Smooth muscle cell (in vitro differentiated cells): Measurements from ENCODE around the gene SUPT5H. TPM values are rescaled to one million over a fixed set of nuclear protein-coding genes. Genes with fewer than 3 reads are reported as not detected.

Source experiments
- DNase-seq: peaks from one replicate; lab custom pipeline; 2025; ENCODE audit not compliant: unreplicated experiment; lab: John Stamatoyannopoulos, UW
- H2AFZ ChIP-seq: fragments of 200-600 bp; sonication (generic); 2 replicates; pipeline ENCODE4 v1.6.0; 2016; ENCODE audit warnings: antibody characterized with exemption, low read depth, mild to moderate bottlenecking
- H3F3A ChIP-seq: fragments of 200-600 bp; sonication (generic); 2 replicates; pipeline ENCODE4 v1.6.0; 2017; ENCODE audit warnings: antibody characterized with exemption, low read depth
- H3K27ac ChIP-seq: fragments of 200-600 bp; sonication (generic); 2 replicates; pipeline ENCODE4 v1.5.1; 2016; ENCODE audit warnings: low read depth, mild to moderate bottlenecking
- H3K27me3 ChIP-seq: fragments of 200-600 bp; sonication (generic); 2 replicates; pipeline ENCODE4 v1.6.1; 2016; ENCODE audit warnings: low read depth, mild to moderate bottlenecking
- H3K36me3 ChIP-seq: fragments of 200-600 bp; sonication (generic); 2 replicates; pipeline ENCODE4 v1.5.1; 2016; ENCODE audit warnings: low read depth
- H3K4me1 ChIP-seq: fragments of 200-600 bp; sonication (generic); 2 replicates; pipeline ENCODE4 v1.5.1; 2016; ENCODE audit warnings: low read depth
- H3K4me2 ChIP-seq: fragments of 200-600 bp; sonication (generic); 2 replicates; pipeline ENCODE4 v1.6.0; 2016; ENCODE audit warnings: mild to moderate bottlenecking
- H3K4me3 ChIP-seq: fragments of 200-600 bp; sonication (generic); 2 replicates; pipeline ENCODE4 v1.5.1; 2016; ENCODE audit warnings: mild to moderate bottlenecking
- H3K79me2 ChIP-seq: fragments of 200-600 bp; sonication (generic); 2 replicates; pipeline ENCODE4 v1.6.0; 2016; ENCODE audit warnings: low read depth, mild to moderate bottlenecking
- H3K9ac ChIP-seq: fragments of 200-600 bp; sonication (generic); 2 replicates; pipeline ENCODE4 v1.6.0; 2016; ENCODE audit warnings: low read depth
- H3K9me3 ChIP-seq: fragments of 200-600 bp; sonication (generic); replicated peaks from 2 replicates; pipeline ENCODE4 v1.5.1; 2016; ENCODE audit warnings: low read depth
- H4K20me1 ChIP-seq: fragments of 200-600 bp; sonication (generic); 2 replicates; pipeline ENCODE4 v1.6.0; 2016; ENCODE audit warnings: low read depth
- WGBS: methylation state at CpG from one replicate; pipeline ENCODE4 v1.1.7; 2016; ENCODE audit warnings: low lambda C conversion rate; 5-methylcytosine and 5-hydroxymethylcytosine counted together
- polyA plus RNA-seq: library from polyadenylated mRNA; unstranded; fragments of >200 nt; fragmentation: Nextera tagmentation; extraction: Ambion mirVana; gene quantifications from 2 replicates; pipeline ENCODE4 v1.2.1, GENCODE V29; 2016
- total RNA-seq: library from RNA; depleted of rRNA; stranded (reverse); fragments of >200 nt; gene quantifications from 2 replicates; pipeline ENCODE4 v1.2.3, GENCODE V29; 2014
- TF ChIP-seq, protein P1 (sequence below): fragments of 200-600 bp; sonication (generic); IDR thresholded peaks from 2 replicates; pipeline ENCODE4 v1.5.1; 2017; ENCODE audit warnings: borderline replicate concordance, mild to moderate bottlenecking, antibody characterized with exemption; ENCODE audit not compliant: insufficient read depth, poor library complexity, severe bottlenecking

Gene SUPT5H
- total and polyA plus RNA-seq, 2 experiments from 2014 or later = 44.9 to 134 TPM

DNA sequence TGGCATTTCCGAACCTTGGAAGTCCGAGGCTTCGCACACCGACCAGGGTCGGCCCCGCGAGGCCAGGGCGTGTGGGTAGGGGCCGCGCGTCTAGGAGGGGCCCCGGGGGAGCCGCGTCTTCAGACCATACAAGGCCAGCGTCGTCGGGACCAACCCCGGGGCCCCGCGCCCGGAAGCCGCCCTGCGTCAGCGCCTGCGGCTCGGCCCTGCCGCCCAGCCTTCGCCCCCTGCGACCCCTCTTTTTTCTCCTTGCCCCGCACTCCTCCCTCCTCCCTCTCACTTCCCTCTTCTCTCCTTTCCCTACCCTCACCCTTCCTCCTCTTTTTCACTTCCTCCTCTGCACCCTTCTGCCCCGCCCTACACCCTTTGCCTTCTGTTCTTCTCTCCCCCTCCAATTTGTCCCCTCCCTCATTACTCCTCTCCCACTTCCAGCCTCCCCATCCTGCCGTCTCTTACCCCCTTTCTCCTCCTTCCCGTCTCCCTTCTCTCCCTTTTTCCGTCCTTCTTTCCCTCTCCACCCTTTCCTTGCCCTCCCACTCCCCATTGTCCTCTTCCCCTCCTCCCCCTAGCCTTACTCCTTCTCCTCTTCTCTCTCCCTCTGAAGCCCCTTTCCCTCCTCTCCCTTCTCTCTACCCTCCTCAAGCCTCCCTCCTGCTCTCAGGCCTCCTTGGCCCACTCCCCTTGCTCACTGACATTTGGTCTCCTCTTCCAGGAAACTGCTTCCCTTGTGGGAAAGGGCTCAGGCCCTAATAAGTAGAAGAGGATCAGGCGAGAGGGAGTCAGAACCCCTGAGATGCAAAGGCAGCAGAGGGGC, 35.2 kb upstream of the SUPT5H start:
- peak overlapping the region; percentile 95 for H3K27ac ChIP-seq
- peaks cover 34% of the 10 kb centered on the region for H4K20me1 ChIP-seq
- H3K27me3 ChIP-seq = no peaks in the 10 kb centered on the region
- no peaks in the 10 kb centered on the region for H3K9me3 ChIP-seq
- H3K4me2 ChIP-seq = peak overlapping the region; percentile 94
- TF ChIP-seq, protein P1, sequence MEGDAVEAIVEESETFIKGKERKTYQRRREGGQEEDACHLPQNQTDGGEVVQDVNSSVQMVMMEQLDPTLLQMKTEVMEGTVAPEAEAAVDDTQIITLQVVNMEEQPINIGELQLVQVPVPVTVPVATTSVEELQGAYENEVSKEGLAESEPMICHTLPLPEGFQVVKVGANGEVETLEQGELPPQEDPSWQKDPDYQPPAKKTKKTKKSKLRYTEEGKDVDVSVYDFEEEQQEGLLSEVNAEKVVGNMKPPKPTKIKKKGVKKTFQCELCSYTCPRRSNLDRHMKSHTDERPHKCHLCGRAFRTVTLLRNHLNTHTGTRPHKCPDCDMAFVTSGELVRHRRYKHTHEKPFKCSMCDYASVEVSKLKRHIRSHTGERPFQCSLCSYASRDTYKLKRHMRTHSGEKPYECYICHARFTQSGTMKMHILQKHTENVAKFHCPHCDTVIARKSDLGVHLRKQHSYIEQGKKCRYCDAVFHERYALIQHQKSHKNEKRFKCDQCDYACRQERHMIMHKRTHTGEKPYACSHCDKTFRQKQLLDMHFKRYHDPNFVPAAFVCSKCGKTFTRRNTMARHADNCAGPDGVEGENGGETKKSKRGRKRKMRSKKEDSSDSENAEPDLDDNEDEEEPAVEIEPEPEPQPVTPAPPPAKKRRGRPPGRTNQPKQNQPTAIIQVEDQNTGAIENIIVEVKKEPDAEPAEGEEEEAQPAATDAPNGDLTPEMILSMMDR = no peak
- H3K79me2 ChIP-seq = peaks cover 49% of the 10 kb centered on the region
- DNase-seq = no peak
- peaks cover 17% of the 10 kb centered on the region for H3K4me1 ChIP-seq
- H3K36me3 ChIP-seq = no peaks in the 10 kb centered on the region
- peak overlapping the region; percentile 96 for H3K4me3 ChIP-seq
- 8% methylated on average over 13 of the region's 35 CpGs for WGBS
- H2AFZ ChIP-seq = no peak overlapping the region
- H3K9ac ChIP-seq = peak overlapping the region; percentile 92
- peaks cover 24% of the 10 kb centered on the region for H3F3A ChIP-seq

DNA sequence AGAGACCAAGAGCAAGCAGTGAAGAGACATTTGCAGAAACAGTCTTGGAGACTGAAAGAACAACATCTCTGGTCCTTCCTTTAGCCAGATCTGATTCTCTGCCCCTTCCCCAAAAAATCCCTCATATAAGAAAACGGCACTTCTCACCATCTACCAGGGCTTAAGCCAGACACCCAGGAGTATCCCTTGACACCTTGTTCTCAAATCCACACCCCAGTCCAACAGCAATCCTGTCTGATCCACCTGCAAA, 34.6 kb upstream of the SUPT5H start:
- peak overlapping the region; percentile 95 for H3K27ac ChIP-seq
- TF ChIP-seq, protein P1 = no peak
- H3K4me1 ChIP-seq = peaks cover 20% of the 10 kb centered on the region
- H3K27me3 ChIP-seq = no peaks in the 10 kb centered on the region
- peaks cover 39% of the 10 kb centered on the region for H4K20me1 ChIP-seq
- H2AFZ ChIP-seq = no peak overlapping the region
- H3K4me2 ChIP-seq = peak overlapping the region; percentile 94
- H3K9ac ChIP-seq = peak overlapping the region; percentile 92
- H3K36me3 ChIP-seq = no peaks in the 10 kb centered on the region
- H3K9me3 ChIP-seq = no peaks in the 10 kb centered on the region
- H3K4me3 ChIP-seq = peak overlapping the region; percentile 96
- H3K79me2 ChIP-seq = peaks cover 55% of the 10 kb centered on the region
- H3F3A ChIP-seq = peaks cover 24% of the 10 kb centered on the region
- WGBS = 81% methylated on average over 1 of the region's 1 CpG
- no peak for DNase-seq

DNA sequence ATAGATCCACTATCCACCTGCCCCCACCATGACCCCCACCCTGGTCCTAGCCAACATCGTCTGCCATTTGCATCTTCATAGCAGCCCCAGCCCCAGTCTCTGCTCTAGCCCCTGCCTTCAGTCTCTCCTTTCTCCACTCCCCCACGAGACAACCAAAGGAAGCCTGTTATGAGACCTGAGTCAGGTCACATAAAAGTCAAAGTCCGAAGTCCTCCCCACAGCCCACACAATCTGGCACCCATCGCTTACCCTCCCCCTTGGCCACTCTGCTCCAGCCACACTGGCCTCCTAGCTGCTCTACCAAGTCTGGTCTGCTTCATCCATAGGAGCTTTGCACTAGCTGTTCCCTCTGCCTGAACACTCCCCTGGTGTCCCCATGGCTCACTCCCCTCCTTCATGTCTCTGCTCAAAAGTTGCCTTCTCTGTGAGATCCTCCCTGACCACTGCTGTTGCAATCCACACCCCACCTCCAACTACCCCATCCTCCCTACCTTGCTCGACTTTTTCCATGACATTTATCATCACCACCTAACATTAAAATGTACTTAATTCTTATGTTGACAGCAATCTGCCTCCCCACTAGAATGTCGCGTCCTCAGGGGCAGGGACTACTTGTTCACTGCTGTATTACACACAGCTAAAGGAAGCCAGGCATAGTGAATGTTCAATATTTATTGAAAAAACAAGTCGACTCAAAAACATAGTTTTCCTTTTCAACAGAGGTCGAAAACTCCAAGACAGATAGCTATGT, 34.1 kb upstream of the SUPT5H start:
- no peak overlapping the region for H3K9ac ChIP-seq
- peaks cover 20% of the 10 kb centered on the region for H3K4me1 ChIP-seq
- H2AFZ ChIP-seq = no peak overlapping the region
- WGBS = 27% methylated on average over 9 of the region's 9 CpGs
- H4K20me1 ChIP-seq = peaks cover 44% of the 10 kb centered on the region
- TF ChIP-seq, protein P1 = no peak
- H3K27me3 ChIP-seq = no peaks in the 10 kb centered on the region
- H3K36me3 ChIP-seq = no peaks in the 10 kb centered on the region
- H3K27ac ChIP-seq = peak overlapping the region; percentile 95
- H3K9me3 ChIP-seq = no peaks in the 10 kb centered on the region
- H3F3A ChIP-seq = peaks cover 24% of the 10 kb centered on the region
- H3K4me2 ChIP-seq = peak overlapping the region; percentile 94
- peaks cover 60% of the 10 kb centered on the region for H3K79me2 ChIP-seq
- H3K4me3 ChIP-seq = peak overlapping the region; percentile 96
- no peak for DNase-seq
